Measurements from ENCODE around the gene KCNH1. TPM values are rescaled to one million over a fixed set of nuclear protein-coding genes. Genes with fewer than 3 reads are reported as not detected.
"Not testable (repeated sequence)": the region's sequence is repeated elsewhere in the genome, so short reads cannot be mapped to it uniquely, and the experiment has no call there.

KCNH1 gene
- total RNA-seq, 1 donor from 2014 or later: 0.08 TPM

- ATAC-seq: no peak
- DNase-seq (ENCODE audit: low spot score): no peak
Observed at GRCh38 chr1:211111351-211111750, 22.6 kb downstream of the KCNH1 start.

GRCh38 chr1:211101481-211101880 is 32.5 kb downstream of the KCNH1 start:
- ATAC-seq (no peak), DNase-seq (ENCODE audit: low spot score) (no peak)

GRCh38 chr1:211099393-211099792 is 34.6 kb downstream of the KCNH1 start:
- ATAC-seq: no peak
- DNase-seq (ENCODE audit: low spot score): no peak

GRCh38 chr1:211095381-211095780 is 38.6 kb downstream of the KCNH1 start:
- no peak for DNase-seq (ENCODE audit: low spot score)
- no peak for ATAC-seq

- DNase-seq (ENCODE audit: low spot score): no peak
- no peak for ATAC-seq
Observed at GRCh38 chr1:211092955-211093354, 41.0 kb downstream of the KCNH1 start.

- no peak for ATAC-seq
- no peak for DNase-seq (ENCODE audit: low spot score)
Observed at GRCh38 chr1:211091867-211092266, 42.1 kb downstream of the KCNH1 start.

- ATAC-seq (no peak), DNase-seq (ENCODE audit: low spot score) (no peak)
Observed at GRCh38 chr1:211089536-211089935, 44.4 kb downstream of the KCNH1 start.

- DNase-seq (ENCODE audit: low spot score) (no peak), ATAC-seq (no peak)
Observed at GRCh38 chr1:211088156-211088555, 45.8 kb downstream of the KCNH1 start.

- ATAC-seq (peak; percentile 53), DNase-seq (ENCODE audit: low spot score) (no peak)
Observed at GRCh38 chr1:211082824-211083223, 51.1 kb downstream of the KCNH1 start.

GRCh38 chr1:211081447-211081846 is 52.5 kb downstream of the KCNH1 start:
- ATAC-seq; DNase-seq (ENCODE audit: low spot score): not testable (repeated sequence)

GRCh38 chr1:211068976-211069375 is 65.0 kb downstream of the KCNH1 start:
- DNase-seq (ENCODE audit: low spot score): no peak
- ATAC-seq: no peak

- ATAC-seq: no peak
- no peak for DNase-seq (ENCODE audit: low spot score)
Observed at GRCh38 chr1:211066781-211067384, 67.1 kb downstream of the KCNH1 start.

GRCh38 chr1:211041838-211042237 is 92.1 kb downstream of the KCNH1 start:
- not testable (repeated sequence) for DNase-seq (ENCODE audit: low spot score); ATAC-seq

GRCh38 chr1:211037095-211037494 is 96.9 kb downstream of the KCNH1 start:
- ATAC-seq: no peak
- no peak for DNase-seq (ENCODE audit: low spot score)

GRCh38 chr1:211036381-211037060 is 97.4 kb downstream of the KCNH1 start:
- ATAC-seq: no peak

GRCh38 chr1:211035821-211036380 is 98.0 kb downstream of the KCNH1 start:
- ATAC-seq (no peak), DNase-seq (ENCODE audit: low spot score) (no peak)

More at GRCh38 chr1:211036381-211037060, 97.4 kb downstream of the KCNH1 start:
- no peak for DNase-seq (ENCODE audit: low spot score)

- DNase-seq (ENCODE audit: low spot score): no peak
- ATAC-seq: no peak
Observed at GRCh38 chr1:211033921-211034525, 99.9 kb downstream of the KCNH1 start.

GRCh38 chr1:211024901-211025300 is 109.0 kb downstream of the KCNH1 start:
- ATAC-seq (no peak), DNase-seq (ENCODE audit: low spot score) (no peak)

GRCh38 chr1:211019266-211019665 is 114.7 kb downstream of the KCNH1 start:
- ATAC-seq (no peak), DNase-seq (ENCODE audit: low spot score) (no peak)

GRCh38 chr1:211018690-211019089 is 115.3 kb downstream of the KCNH1 start:
- no peak for DNase-seq (ENCODE audit: low spot score)
- ATAC-seq: no peak

GRCh38 chr1:211017075-211017718 is 116.8 kb downstream of the KCNH1 start:
- DNase-seq (ENCODE audit: low spot score) (no peak), ATAC-seq (no peak)

Measured in left lobe of liver (tissue), 2 donors.